HG03354 (cell line): ENCODE measurements around the gene CA6.
"Not testable (repeated sequence)": the region's sequence is repeated elsewhere in the genome, so short reads cannot be mapped to it uniquely, and the experiment has no call there.

Experiments used
- ATAC-seq: cut with Tn5 transposase; IDR thresholded peaks from one replicate; pipeline ENCODE4 v1.9.1; 2021; ENCODE audit warnings: mild to moderate bottlenecking; ENCODE audit not compliant: unreplicated experiment, poor library complexity, severe bottlenecking

Gene CA6

GRCh38 chr1:8925960-8926359, 19.7 kb upstream of the CA6 start:
- ATAC-seq, result no peak

GRCh38 chr1:8926707-8927694, 18.7 kb upstream of the CA6 start:
- ATAC-seq, result no peak

DNA sequence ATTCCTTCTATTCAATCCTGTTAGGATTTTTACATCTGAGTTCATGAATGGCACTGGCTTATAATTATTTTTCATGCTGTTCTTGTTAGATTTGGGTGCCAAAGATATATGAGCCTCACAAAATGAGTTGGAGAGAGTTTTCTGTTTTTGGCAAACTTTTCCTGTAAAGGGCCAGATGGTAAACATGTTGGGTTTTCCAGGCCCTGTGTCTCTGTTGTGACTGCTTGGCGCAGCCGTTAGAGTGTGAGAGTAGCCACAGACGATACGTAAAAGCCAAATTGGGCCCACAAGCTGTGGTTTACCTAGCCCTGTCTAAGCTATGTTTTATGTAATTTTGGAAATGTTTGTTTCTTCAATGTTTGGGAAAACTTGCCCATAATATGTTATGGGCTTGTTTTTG, 15.6 kb upstream of the CA6 start:
- no peak for ATAC-seq

GRCh38 chr1:8937051-8937450, 8.6 kb upstream of the CA6 start:
- ATAC-seq, result not testable (repeated sequence)

DNA sequence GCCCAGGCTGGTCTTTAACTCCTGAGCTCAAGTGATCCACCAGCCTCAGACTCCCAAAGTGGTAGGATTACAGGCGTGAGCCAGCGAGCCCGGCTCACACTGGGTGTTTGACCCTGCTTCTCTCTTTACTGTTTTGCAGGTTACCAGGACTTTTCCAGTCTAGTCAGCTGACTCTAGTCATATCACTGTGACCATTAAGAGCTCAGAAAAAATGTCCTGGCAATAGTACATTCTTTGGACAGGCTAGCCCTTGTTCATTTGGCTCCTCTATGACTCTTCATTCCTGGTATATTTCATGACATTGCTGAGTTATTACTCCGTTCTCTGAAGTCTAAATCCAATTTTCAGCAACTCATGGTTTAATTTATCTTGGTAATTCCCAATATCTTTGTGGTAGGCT, 8.0 kb upstream of the CA6 start:
- no peak for ATAC-seq

GRCh38 chr1:8938232-8938999, 7.3 kb upstream of the CA6 start:
- ATAC-seq, result no peak

DNA sequence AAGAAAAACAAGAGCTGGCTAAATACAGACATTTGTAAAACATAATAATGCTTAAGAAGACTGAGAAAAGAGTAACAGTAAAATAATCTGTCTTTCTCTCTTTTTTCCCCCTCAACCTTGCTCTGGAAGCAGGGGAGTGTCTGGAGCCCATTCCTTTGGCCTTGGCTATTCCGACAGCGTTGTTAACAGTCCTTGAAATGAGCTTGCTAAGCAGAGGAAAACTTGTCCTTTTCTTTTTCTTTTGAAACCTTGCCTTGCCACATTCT, 6.7 kb upstream of the CA6 start:
- no peak for ATAC-seq

GRCh38 chr1:8939362-8939995, 6.2 kb upstream of the CA6 start:
- no peak for ATAC-seq

GRCh38 chr1:8941906-8942305, 3.8 kb upstream of the CA6 start:
- no peak for ATAC-seq

DNA sequence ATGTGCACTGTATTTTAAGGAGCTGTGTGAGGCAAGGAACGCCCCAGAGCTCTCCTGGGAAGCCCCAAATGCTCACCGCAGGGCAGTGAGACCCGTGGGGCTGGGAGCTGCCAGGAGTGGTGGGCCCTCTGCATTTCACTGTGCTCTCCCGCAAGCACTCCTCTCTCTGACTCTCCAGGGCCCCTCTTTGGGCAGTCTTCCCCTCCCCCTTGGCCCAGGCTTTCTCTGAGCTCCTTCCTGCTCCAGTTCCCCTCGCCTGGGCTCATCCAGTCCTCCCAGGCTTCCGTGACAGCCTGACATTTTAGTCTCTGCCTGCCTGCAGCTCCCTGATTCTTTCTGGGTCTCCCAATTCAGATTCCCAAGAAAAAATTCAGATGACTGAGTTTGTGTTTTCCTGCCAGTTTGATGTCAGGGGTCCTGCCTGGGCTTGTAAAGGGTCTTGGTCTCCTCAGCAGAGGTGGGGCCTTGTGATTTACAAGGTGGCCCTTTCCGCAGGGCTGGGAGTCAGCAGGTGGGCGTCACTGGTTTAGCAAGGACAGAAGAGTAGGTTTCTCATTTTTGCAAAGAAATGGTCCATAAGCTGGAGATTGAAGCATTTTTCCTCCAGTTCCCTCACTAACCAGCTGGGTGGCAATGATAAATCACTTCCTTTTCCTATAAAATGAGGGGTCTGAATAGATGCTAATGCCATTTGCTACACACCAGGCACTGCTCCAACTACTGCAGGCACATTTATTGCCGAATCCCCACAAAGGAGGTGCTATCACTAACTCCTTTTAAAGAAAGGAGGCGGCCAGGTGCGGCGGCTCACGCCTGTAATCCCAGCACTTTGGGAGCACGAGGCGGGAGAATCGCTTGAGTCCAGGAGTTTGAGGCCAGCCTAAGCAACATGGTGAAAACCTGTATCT, 1.9 kb upstream of the CA6 start:
- no peak for ATAC-seq

DNA sequence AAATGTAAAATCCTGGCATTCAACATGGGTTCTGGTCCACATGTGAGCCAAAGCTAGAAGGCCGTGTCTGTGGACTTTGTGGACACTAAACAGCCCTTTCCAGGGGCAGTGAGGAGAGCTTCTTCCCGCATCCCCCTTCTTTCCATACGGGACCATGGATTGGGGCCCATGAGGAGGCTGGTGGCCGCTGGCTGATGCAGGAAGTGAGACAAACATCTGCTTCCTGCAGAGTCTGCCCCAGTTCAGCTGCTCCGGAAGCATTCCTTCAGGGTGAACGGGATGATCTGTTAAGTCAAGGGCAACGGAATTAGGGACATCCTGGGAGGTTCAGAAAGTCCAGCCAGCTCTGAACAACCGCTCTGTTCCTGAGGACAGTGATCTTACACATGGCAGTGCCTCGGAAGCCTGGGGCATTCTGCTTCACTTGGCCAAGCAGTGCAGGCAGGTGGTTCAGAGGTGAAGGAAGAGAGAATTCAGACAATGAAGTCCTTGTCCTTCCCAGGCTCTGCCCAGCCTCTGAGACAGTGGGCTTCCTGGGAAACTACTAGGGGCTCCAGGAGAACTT, 1.5 kb downstream of the CA6 start:
- no peak for ATAC-seq

DNA sequence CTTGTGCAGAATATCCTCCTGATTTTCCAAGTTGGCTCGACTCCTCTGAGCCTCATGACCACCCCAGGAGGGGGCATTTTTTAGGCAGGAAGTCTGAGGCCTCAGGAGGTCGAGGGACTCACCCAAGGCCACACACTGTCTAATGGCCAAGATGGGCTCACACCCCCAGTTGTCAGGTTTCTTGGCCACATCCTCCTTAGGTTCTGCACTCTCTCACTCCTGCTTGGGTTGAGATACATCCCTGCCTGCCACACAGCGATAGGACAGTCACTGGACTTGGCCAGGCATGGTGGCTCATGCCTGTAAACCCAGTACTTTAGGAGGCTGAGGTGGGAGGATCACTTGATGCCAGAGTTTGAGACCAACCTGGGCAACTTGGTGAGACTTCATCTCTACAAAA, 4.6 kb downstream of the CA6 start:
- no peak for ATAC-seq

DNA sequence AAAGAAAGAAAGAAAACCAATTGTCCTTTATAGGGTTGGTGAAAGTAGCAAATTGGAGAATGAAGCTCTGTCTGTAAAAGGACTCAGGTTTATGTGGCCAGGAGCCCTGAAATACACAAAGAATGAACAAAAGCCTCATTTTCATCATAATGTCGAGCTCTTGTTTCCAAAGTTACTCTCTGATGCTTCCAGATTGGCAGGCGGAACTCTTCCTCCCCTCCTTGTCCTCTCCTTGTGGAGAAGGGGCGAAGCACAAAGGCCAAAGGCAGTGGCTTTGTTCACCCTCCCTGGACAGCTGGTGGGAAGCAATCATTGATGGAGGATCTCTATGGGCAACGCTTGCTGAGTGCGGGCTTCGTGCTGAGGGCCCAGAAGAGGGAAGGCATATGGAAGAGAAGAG, 5.6 kb downstream of the CA6 start:
- ATAC-seq, result no peak

DNA sequence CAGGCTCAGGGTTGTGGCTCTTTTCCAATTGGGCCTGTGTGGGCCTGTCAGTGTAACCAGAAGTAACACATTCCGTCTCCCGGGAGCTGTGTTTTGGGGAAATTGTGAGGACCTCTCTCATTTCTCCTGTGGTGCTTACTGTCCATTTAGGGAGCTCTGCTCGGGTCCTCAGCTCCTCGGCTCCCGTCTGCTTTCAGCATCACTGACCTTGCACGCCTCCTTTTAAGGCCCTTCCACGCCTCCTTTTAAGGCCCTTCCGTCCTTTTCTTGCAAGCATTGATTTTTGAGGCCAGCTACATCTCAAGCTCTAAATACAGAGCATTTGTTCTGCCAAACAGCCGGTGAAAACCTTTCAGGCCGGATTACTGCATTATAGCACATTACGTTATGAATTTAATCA, 9.7 kb downstream of the CA6 start:
- ATAC-seq, result no peak

- ATAC-seq, result no peak
These were observed 11.0 kb downstream of the CA6 start for GRCh38 chr1:8956461-8957349.

DNA sequence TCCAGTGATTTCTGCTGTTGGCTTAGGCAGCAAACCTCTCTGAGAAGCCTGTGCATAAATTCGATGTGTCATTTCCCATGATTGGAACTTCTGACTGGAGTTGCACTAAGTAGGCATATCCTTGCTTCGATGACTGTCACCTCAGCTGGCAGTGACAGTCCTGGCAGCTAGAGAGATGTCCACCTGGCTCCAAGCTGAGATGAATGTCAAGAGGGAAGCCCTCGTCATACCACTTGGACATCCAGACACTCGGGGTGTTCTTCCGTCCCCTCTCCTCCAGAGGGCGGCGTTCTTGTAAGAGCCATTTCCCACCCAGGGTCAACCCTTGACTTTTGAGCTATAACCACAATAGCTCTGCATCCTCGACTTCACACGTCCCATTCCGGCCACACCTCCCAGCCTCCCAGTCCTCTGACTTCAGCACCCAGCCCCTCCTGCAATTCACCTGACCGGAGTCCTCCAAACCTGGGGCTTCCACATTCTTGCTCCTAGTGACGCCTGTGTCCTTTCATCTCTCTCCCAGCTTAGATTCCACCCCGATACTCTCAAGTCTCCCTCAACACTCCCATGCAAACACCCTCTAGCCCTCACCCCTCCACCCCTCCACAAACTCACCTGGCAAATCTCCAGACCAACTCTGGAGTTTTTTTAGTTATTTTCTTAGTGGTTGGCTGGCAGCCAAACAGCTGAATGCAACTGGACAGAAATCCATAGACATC, 17.3 kb downstream of the CA6 start:
- no peak for ATAC-seq

- ATAC-seq, result no peak
These were observed 18.3 kb downstream of the CA6 start for GRCh38 chr1:8963963-8964362.
